ENCODE results near the gene FLYWCH1.

- TF ChIP-seq SUZ12 (IDR thresholded peaks at IDR 0.05) = no peak
- no peak for TF ChIP-seq ZNF384 (IDR thresholded peaks at IDR 0.05)
- TF ChIP-seq LEF1 (IDR thresholded peaks at IDR 0.05; ENCODE audit: borderline replicate concordance) = no peak
- no peak for TF ChIP-seq FOXM1 (IDR thresholded peaks at IDR 0.05; ENCODE audit: borderline replicate concordance)
- TF ChIP-seq FOXA1 (IDR thresholded peaks at IDR 0.05) = no peak
- TF ChIP-seq HDGF (IDR thresholded peaks at IDR 0.05; ENCODE audit: borderline replicate concordance) = no peak
- TF ChIP-seq FOXK2 (IDR thresholded peaks at IDR 0.05) = no peak
- no peak for TF ChIP-seq SP1 (IDR thresholded peaks at IDR 0.05)
These were observed 18.0 kb downstream of the FLYWCH1 start for GRCh38 chr16:2929693-2930092.
